Esophagus muscularis mucosa (tissue), 4 donors: ENCODE results near the gene KRTAP9-1. TPM values are rescaled to one million over a fixed set of nuclear protein-coding genes. Genes with fewer than 3 reads are reported as not detected.

Source experiments
- DNase-seq: peaks from one replicate; pipeline ENCODE4 v3.0.0-alpha.2; 2017; ENCODE audit errors: extremely low spot score
- H3K27ac ChIP-seq, 4 donors: fragments of 200-600 bp; sonication (generic); replicated peaks in 1 of 4; 1 replicate in 3 of 4; 2 replicates in 1 of 4; pipeline ENCODE4 v1.5.1; 2016 to 2019; ENCODE audit warnings: mild to moderate bottlenecking in 1 of 4
- H3K27me3 ChIP-seq, 4 donors: fragments of 200-600 bp; sonication (generic); one replicate each; pipeline versions ENCODE4 v1.5.1 to v1.6.0; 2016 to 2019
- H3K36me3 ChIP-seq, 4 donors: fragments of 200-600 bp; sonication (generic); one replicate each; pipeline ENCODE4 v1.5.1; 2016 to 2019
- H3K4me1 ChIP-seq, 4 donors: fragments of 200-600 bp; sonication (generic); one replicate each; pipeline ENCODE4 v1.5.1; 2016 to 2019
- H3K4me3 ChIP-seq, 4 donors: fragments of 200-600 bp; sonication (generic); 1 replicate in 2 of 4; 2 replicates in 2 of 4; pipeline ENCODE4 v1.5.1; 2016 to 2019; ENCODE audit warnings: mild to moderate bottlenecking in 4 of 4, moderate library complexity in 1 of 4
- H3K9me3 ChIP-seq, 4 donors: fragments of 200-600 bp; sonication (generic); 1 replicate in 3 of 4; 2 replicates in 1 of 4; pipeline ENCODE4 v1.5.1; 2016 to 2019
- CTCF ChIP-seq, 3 experiments: fragments of 200-600 bp in 2 of 3; fragments of 450-650 bp in 1 of 3; sonication (generic) in 2 of 3; IDR thresholded peaks; one replicate each; pipeline ENCODE4 v1.5.1; 2017 to 2019; ENCODE audit warnings: antibody characterized with exemption in 3 of 3, mild to moderate bottlenecking in 2 of 3, moderate library complexity in 1 of 3
- EP300 ChIP-seq: sonication (generic); formaldehyde crosslinking; IDR thresholded peaks from one replicate; pipeline ENCODE4 v1.6.1; 2017; ENCODE audit warnings: antibody characterized with exemption
- POLR2A ChIP-seq: fragments of 450-650 bp; IDR thresholded peaks from one replicate; pipeline ENCODE4 v1.6.1; 2017; ENCODE audit warnings: antibody characterized with exemption, moderate library complexity, mild to moderate bottlenecking, low read depth
- POLR2AphosphoS5 ChIP-seq, 2 donors: sonication (generic); formaldehyde crosslinking; IDR thresholded peaks; one replicate each; pipeline ENCODE4 v1.6.1; 2017; ENCODE audit warnings: antibody characterized with exemption in 2 of 2
- WGBS: methylation state at CpG from one replicate; pipeline ENCODE4 v1.1.5; 2018; 5-methylcytosine and 5-hydroxymethylcytosine counted together
- intact Hi-C: fragments of 100-400 bp; cut with DNase I; formaldehyde crosslinking; loops from one replicate; pipeline ENCODE4 v1.15.1; 2023
- total RNA-seq, 4 donors: library from RNA; depleted of rRNA; stranded (reverse); fragments of >200 nt; gene quantifications; one replicate each; pipeline versions ENCODE4 v1.1.0 to v1.2.1, GENCODE V29; 2016

The KRTAP9-1 gene
- total RNA-seq, 4 donors from 2014 or later = not detected

- Histone ChIP-seq H3K9me3 (no peaks in the 10 kb centered on the region), H3K36me3 (no peaks in the 10 kb centered on the region), H3K4me1 (no peaks in the 10 kb centered on the region), H3K4me3 (no peak overlapping the region), H3K27me3 (peaks cover 0 to 6% (median 2%) of the 10 kb centered on the region in 4 donors), H3K27ac (no peak overlapping the region)
- WGBS = 93% methylated on average over 3 of the region's 3 CpGs
- TF ChIP-seq EP300 (no peak), POLR2AphosphoS5 (IDR thresholded peaks at IDR 0.05) (no peak), CTCF (IDR thresholded peaks at IDR 0.05) (no peak), POLR2A (no peak)
- intact Hi-C loops = no loop called here
- no peak for DNase-seq
These were observed 11.3 kb upstream of the KRTAP9-1 start for GRCh38 chr17:41178341-41178740.

- WGBS = 83% methylated on average over 1 of the region's 1 CpG
These were observed 10.7 kb upstream of the KRTAP9-1 start for GRCh38 chr17:41178843-41179616.

GRCh38 chr17:41184480-41184961 lies 5.2 kb upstream of the KRTAP9-1 start, which contains the start of gene KRTAP4-1:
Gene KRTAP4-1 (minus strand): TSS chr17:41184911. CDS start chr17:41184854, 57 bp downstream.
- 57% methylated on average over 7 of the region's 9 CpGs for WGBS
- Histone ChIP-seq H3K9me3 (no peaks in the 10 kb centered on the region), H3K27ac (no peak within 1 kb of the TSS), H3K27me3 (peaks cover 0 to 16% (median 0%) of the 10 kb centered on the region in 4 donors), H3K4me1 (no peaks in the 10 kb centered on the region), H3K36me3 (no peaks in the 10 kb centered on the region), H3K4me3 (no peak within 1 kb of the TSS)
- intact Hi-C loops = no loop called here
- no peak for TF ChIP-seq EP300
- TF ChIP-seq POLR2A = no peak
- TF ChIP-seq POLR2AphosphoS5 (IDR thresholded peaks at IDR 0.05) = no peak
- no peak for DNase-seq

More at GRCh38 chr17:41178843-41179616, 10.7 kb upstream of the KRTAP9-1 start:
- TF ChIP-seq POLR2AphosphoS5 (IDR thresholded peaks at IDR 0.05) (no peak), CTCF (IDR thresholded peaks at IDR 0.05) (no peak), POLR2A (no peak), EP300 (no peak)
- Histone ChIP-seq H3K4me3 (no peak overlapping the region), H3K27me3 (peaks cover 0 to 6% (median 2%) of the 10 kb centered on the region in 4 donors), H3K27ac (no peak overlapping the region), H3K36me3 (no peaks in the 10 kb centered on the region), H3K9me3 (no peaks in the 10 kb centered on the region), H3K4me1 (no peaks in the 10 kb centered on the region)
- DNase-seq = no peak
- intact Hi-C loops = no loop called here

- 54% methylated on average over 1 of the region's 1 CpG for whole genome bisulfite sequencing
- no peak overlapping the region for H3K27ac ChIP-seq
- H3K27me3 ChIP-seq = peaks cover 0 to 20% (median 0%) of the 10 kb centered on the region in 4 donors
- no peaks in the 10 kb centered on the region for H3K4me1 ChIP-seq
- no peaks in the 10 kb centered on the region for H3K36me3 ChIP-seq
- no peak for DNase-seq
- intact Hi-C loops = no loop called here
- H3K9me3 ChIP-seq = no peaks in the 10 kb centered on the region
- TF ChIP-seq EP300 (no peak), POLR2A (no peak)
- no peak overlapping the region for H3K4me3 ChIP-seq
These were observed 4.7 kb upstream of the KRTAP9-1 start for GRCh38 chr17:41185001-41185400.

- Histone ChIP-seq H3K4me1 (no peaks in the 10 kb centered on the region), H3K4me3 (no peak overlapping the region), H3K27me3 (peaks cover 0 to 25% (median 0%) of the 10 kb centered on the region in 4 donors), H3K27ac (no peak overlapping the region), H3K9me3 (no peaks in the 10 kb centered on the region), H3K36me3 (no peaks in the 10 kb centered on the region)
- 70% methylated on average over 2 of the region's 2 CpGs for WGBS
- TF ChIP-seq EP300 (no peak), POLR2A (no peak), POLR2AphosphoS5 (IDR thresholded peaks at IDR 0.05) (no peak), CTCF (IDR thresholded peaks at IDR 0.05) (no peak)
- intact Hi-C loops = no loop called here
- DNase-seq = no peak
These were observed 2.8 kb upstream of the KRTAP9-1 start for GRCh38 chr17:41186872-41187271.
